Fibroblast of skin of right biceps (primary cell): ENCODE measurements around the gene GMIP.
"Not testable (repeated sequence)": the region's sequence is repeated elsewhere in the genome, so short reads cannot be mapped to it uniquely, and the experiment has no call there.

Source experiments
- DNase-seq: peaks from one replicate; pipeline ENCODE4 v3.0.0-alpha.2; 2013

The GMIP gene

GRCh38 chr19:19634516-19635312 lies 8.7 kb downstream of the GMIP start:
- DNase-seq, result no peak

- no peak for DNase-seq
Measured at GRCh38 chr19:19633711-19634515, 9.5 kb downstream of the GMIP start.

DNA sequence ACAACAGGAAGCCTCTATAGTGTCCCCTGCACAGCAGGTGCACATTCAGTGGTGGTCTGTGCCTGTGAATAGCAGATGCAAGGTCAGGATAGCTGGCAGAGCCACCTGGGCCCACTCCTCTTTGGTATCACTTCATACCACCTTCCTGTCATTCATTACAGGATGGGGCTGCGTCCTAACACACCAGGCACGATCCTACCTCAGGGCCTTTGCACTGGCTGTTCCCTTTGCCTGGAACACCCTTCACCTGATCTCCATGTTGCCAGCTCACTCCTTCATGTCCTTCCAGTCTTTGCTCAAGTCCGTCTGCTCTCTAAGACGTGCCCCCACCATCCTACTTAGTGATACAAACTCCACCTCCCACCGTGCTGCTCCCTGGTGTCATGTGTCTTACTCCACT lies 10.8 kb downstream of the GMIP start:
- DNase-seq, result no peak

GRCh38 chr19:19631346-19631745 lies 12.1 kb downstream of the GMIP start:
- DNase-seq, result no peak

GRCh38 chr19:19630426-19630825 lies 13.0 kb downstream of the GMIP start:
- DNase-seq, result no peak

DNA sequence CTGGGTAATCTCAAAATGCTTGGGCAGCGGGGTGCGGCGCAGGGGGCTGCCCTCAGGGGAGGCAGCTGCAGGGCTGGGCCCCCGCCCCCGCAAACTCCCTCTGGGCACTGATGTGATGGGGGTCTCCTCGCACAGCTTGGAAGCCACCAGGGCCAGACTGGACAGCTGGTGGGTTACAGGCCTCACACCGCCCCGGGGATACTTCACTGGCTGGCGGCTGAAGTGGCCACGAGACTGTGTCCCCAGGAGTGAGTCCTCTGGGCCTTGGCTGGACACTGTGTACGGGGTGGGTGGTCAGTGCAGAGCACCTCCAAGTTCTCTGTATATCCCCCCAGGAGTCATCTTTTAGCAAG lies 13.4 kb downstream of the GMIP start:
- DNase-seq, result no peak

- DNase-seq, result peak; percentile 64
Measured at GRCh38 chr19:19628501-19629134, 14.8 kb downstream of the GMIP start.

DNA sequence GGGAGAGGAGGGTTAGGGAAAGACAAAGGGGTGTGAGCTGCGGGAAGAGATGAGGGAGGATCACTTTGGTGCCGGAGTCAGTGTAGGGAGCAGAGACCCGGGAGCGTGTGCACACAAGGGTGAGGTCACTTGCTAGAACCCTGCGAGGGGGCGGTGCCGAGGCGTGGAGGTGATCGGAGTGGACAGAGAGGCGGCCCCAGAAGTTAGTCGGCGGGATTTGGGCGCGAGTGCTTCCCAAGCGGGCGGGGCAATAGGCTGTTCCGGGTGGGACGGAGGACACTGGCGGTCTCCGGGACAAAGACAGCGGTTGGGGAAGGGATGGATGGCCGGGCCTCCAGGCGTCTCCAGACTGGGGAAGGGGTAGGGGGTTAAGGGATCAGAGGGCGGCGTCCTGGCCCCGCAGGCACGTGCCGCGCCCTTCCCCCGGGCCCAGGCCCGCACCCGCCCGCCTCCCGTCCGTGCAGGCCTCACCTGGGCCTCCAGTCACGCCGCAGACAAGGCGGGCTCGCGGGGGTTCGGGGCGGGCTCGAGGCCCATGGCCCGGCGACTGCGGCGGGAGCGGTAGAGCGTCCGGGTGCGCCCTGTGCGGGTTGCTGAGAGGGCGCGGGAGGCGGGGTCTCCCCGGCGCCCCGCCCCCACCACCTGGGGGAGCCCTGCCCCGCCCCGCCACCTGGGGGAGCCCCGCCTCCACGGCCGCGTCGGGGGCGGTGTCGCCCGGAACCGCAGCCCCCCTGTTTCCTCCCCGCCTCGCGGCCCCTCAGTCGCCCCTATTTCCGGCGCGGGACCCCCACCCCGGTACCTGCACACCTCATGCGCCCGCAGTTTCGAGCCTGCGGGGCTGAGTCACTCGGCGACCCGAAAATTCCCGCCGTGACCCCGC lies 15.6 kb downstream of the GMIP start, which contains the start of gene LPAR2:
Gene LPAR2, minus strand, starts transcription at position 600 of the 880 bp plus-strand sequence. CDS start 945 bp downstream, outside the sequence.
- DNase-seq, result no peak

DNA sequence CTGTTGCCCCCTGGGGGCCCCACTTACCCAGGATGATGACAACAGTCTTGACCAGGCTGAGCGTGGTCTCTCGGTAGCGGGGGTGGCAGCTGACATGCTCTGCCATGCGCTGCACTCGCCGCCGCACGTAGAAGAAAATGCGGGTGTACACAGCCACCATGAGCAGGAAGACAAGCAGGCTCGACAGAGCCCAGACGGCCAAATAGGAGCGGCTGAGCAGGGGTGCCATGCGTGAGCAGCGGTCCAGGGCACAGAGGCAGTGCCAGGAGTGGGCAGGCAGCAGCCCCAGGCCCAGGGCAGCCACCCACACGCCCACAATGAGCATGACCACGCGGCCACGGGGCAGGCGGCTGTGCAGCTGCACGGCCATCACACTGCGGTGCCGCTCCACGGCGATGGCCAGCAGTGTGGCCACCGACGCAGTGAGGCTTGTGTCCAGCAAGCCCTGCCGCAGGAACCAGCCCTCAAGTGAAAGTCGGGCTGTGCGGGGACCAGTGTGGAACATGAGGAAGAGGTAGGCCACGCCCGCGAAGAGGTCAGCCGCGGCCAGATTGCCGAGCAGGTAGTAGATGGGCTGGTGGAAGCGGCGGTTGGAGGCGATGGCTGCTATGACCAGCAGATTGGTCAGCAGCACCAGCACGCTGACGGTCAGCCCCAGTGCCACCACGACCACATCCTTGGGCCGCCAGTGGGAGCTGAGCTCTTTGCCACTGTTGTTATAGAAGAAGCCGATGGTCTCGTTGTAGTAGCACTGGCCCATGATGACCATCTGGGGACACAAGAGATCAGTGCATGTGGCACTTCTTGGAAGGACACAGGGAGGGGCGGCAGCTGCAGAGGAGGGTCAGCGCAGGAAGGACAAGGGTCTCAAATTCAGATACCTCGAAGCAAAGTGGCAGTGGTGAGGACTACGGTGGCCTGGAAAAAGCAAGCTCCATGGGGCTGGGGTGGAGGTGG lies 16.7 kb downstream of the GMIP start:
- no peak for DNase-seq

GRCh38 chr19:19624032-19624570 lies 19.4 kb downstream of the GMIP start:
- DNase-seq, result no peak

GRCh38 chr19:19623383-19623782 lies 20.1 kb downstream of the GMIP start:
- DNase-seq, result no peak

- no peak for DNase-seq
Measured at GRCh38 chr19:19619849-19620210, 23.6 kb downstream of the GMIP start.

GRCh38 chr19:19619181-19619848 lies 24.1 kb downstream of the GMIP start:
- DNase-seq, result no peak

DNA sequence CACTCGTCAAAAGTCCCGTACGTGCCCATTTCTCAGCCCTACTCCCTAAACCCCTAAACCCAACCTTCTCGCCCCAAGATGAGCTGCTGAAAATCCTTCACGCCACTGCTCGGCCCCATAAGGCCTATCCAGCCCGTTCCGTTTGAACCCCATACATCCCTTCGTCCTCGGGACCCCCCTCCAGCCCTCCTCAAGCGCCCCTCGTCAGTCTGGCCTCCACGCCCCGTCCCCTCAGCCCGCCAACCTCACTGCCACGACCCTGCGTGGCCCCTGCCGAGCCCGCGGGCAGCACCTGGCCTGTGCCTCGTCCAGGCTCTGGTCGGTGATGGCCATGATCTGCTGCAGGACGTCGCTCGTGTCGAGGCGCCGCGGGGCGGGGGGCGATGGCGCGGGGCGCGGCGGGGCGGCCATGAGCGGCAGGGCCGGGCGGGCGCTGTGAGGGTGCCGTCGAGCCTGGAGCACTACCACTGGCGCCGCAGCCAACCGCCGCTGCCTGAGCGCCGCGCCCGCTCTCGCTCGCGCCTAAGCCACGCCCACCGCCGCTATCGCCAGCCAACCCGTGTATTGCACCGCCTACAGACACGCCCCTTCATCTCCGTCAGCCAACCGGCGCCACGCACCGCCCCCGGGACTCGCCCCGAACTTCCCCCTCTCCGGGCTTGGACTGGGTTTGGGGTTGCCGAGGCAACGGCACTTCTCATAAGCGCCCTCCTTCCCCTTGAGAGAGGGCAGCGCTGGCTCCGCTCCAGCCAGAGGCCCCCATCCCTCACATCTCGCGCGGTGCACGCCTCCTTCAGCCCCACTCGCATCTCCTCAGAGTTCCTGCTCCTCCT lies 25.0 kb downstream of the GMIP start, which contains the start of gene PBX4:
Gene PBX4, minus strand, starts transcription at position 469 of the 833 bp plus-strand sequence. Its CDS starts 58 bp downstream, at position 411.
- DNase-seq, result peak; percentile 92

DNA sequence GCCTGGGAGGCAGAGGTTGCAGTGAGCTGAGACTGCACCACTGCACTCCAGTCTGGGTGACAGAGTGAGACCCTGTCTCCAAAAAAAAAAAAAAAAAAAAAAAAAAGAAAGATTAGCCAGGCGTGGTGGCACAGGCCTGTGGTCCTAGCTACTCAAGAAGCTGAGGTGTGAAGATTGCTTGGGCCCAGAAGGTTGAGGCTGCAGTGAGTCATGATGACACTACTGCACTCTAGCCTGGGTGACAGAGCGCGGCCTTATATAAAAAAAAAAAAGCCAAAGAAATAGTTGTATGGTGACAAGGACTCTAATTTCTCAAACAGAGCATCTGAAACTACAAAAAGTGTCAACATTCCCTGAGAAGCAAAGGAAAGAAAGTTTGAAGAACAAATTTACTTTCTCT lies 28.4 kb downstream of the GMIP start:
- peak; percentile 63 for DNase-seq

DNA sequence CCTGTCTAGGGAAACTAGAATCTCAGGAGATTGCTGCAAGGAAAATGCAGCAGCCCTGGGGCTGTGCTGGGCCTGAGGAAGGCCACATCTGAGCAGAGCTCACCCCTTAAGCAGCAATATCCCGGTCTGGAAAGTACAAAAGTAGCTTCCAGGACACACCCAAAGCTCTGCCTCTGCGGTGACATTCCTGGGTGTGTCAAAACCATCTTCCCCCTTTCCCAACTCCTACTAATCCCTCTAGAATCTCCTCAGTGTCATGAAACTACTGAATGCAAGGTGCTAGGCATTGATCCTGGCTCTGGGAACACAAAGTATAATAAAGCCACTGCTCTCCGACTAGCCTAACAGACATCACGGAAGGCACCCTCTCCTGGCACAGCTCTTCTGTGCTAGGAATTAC lies 30.0 kb downstream of the GMIP start:
- no peak for DNase-seq

DNA sequence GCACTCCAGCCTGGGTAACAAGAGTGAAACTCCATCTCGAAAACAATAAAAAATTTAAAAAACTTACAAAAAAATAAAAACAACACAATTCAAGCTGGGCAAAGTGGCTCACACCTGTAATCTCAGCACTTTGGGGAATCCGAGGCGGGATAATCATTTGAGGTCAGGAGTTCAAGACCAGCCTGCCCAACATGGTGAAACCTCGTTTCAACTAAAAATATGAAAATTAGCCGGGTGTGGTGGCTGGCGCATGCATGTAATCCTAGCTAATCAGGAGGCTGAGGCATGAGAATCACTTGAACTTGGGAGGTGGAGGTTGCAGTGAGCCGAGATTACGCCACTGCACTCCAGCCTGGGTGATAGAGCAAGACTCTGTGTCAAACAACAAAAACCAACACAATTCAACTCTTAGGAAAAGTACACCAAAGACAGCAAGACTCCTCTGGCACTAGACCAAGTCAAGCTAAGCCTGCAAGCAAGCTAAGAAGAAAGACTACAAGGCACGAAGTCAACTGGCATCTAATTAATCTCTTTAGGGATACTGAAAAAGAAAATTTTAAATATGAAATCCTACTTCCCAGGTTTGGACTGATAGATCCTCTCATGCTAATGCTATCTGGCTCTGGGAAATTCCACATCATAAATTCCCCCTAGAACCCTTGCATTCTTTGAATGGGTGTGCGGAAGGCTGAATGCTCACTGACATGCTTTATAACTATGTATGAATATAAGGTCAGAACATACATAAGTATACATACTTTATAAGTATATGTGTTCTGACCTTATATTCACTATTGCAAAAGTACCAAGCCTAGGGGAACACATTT lies 32.9 kb downstream of the GMIP start:
- DNase-seq, result no peak

- not testable (repeated sequence) for DNase-seq
Measured at GRCh38 chr19:19606686-19607085, 36.8 kb downstream of the GMIP start.

- DNase-seq, result no peak
Measured at GRCh38 chr19:19606021-19606420, 37.4 kb downstream of the GMIP start.
